IPS-15b (cell line): ENCODE measurements around the gene POLH.
"Not testable (repeated sequence)": the region's sequence is repeated elsewhere in the genome, so short reads cannot be mapped to it uniquely, and the experiment has no call there.

Source experiments
- H3K27me3 ChIP-seq: one replicate; pipeline ENCODE4 v1.6.1; 2013; ENCODE audit warnings: low read length; ENCODE audit not compliant: control insufficient read depth, insufficient read depth
- H3K36me3 ChIP-seq: one replicate; pipeline ENCODE4 v1.6.1; 2013; ENCODE audit warnings: low read length; ENCODE audit not compliant: control insufficient read depth, insufficient read depth
- H3K4me1 ChIP-seq: one replicate; pipeline ENCODE4 v1.6.1; 2013; ENCODE audit warnings: mild to moderate bottlenecking, low read length; ENCODE audit not compliant: control insufficient read depth, insufficient read depth
- H3K4me3 ChIP-seq: one replicate; pipeline ENCODE4 v1.5.1; 2013; ENCODE audit warnings: low read depth, low read length
- H3K9ac ChIP-seq: one replicate; pipeline ENCODE4 v1.6.1; 2013; ENCODE audit warnings: low read depth, mild to moderate bottlenecking, low read length
- H3K9me3 ChIP-seq: one replicate; pipeline ENCODE4 v1.6.1; 2013; ENCODE audit warnings: mild to moderate bottlenecking, low read length; ENCODE audit not compliant: control insufficient read depth, insufficient read depth

Gene POLH

GRCh38 chr6:43639984-43640800 is 64.2 kb downstream of the POLH start:
- H3K9ac ChIP-seq, result no peak overlapping the region
- H3K4me3 ChIP-seq, result no peak overlapping the region
- H3K36me3 ChIP-seq, result peaks cover 24% of the 10 kb centered on the region

GRCh38 chr6:43644940-43645612 is 69.1 kb downstream of the POLH start, which contains the start of gene RSPH9:
Gene RSPH9 (plus strand): TSS chr6:43645036. CDS start chr6:43645099, 63 bp downstream.
- Histone ChIP-seq H3K27me3 (no peaks in the 10 kb centered on the region), H3K9me3 (no peaks in the 10 kb centered on the region), H3K4me1 (no peaks in the 10 kb centered on the region), H3K36me3 (peaks cover 14% of the 10 kb centered on the region), H3K9ac (peak within 1 kb of the TSS; percentile 32), H3K4me3 (peak within 1 kb of the TSS; percentile 87)

More at GRCh38 chr6:43639984-43640800, 64.2 kb downstream of the POLH start:
- H3K9me3 ChIP-seq, result no peaks in the 10 kb centered on the region
- H3K4me1 ChIP-seq, result no peaks in the 10 kb centered on the region
- H3K27me3 ChIP-seq, result no peaks in the 10 kb centered on the region

- Histone ChIP-seq H3K9ac (peak overlapping the region; percentile 32), H3K27me3 (no peaks in the 10 kb centered on the region), H3K9me3 (no peaks in the 10 kb centered on the region), H3K4me1 (no peaks in the 10 kb centered on the region), H3K36me3 (peaks cover 9% of the 10 kb centered on the region), H3K4me3 (peak overlapping the region; percentile 58)
Observed at GRCh38 chr6:43645613-43645964, 69.6 kb downstream of the POLH start.

DNA sequence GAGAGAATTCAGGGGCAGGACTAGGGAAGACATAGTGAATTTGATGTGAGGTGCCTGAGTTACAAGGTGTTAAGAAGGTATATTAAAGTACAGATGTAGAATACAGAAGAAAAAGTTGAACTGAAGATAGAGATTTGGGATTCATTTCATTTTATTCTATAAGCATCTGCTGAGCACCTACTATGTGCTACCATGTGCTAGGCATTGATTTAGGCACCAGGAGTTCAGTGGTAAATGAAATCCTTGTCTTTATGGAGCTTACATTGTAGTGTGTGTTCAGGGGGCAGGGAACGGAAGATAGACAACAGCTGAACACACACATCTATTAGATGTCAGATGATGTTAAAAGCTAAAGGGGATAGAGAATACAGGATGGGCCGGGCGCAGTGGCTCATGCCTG is 71.6 kb downstream of the POLH start:
- H3K4me3 ChIP-seq, result no peak overlapping the region
- H3K36me3 ChIP-seq, result no peaks in the 10 kb centered on the region
- no peaks in the 10 kb centered on the region for H3K27me3 ChIP-seq
- H3K9me3 ChIP-seq, result no peaks in the 10 kb centered on the region
- no peaks in the 10 kb centered on the region for H3K4me1 ChIP-seq
- no peak overlapping the region for H3K9ac ChIP-seq

DNA sequence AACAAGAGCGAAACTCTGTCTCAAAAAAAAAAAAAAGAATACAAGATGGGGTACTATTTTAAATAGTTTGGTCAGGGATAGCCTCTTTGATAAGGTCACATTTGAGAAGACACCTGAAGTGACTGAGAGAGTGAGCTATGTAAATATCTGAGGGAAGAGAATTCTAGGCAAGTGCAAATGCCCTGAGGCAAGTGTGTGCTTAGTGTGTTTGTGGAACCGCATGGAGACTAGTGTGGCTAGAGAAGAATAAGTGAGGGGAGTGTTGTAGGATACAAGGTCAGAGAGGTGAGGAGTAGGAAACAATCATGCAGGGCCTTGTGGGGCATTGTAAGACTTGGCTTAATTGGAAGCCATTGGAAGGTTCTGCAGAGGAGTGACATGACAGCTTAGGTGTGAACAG is 72.3 kb downstream of the POLH start:
- H3K4me3 ChIP-seq, result no peak overlapping the region
- H3K4me1 ChIP-seq, result no peaks in the 10 kb centered on the region
- H3K9me3 ChIP-seq, result no peaks in the 10 kb centered on the region
- no peaks in the 10 kb centered on the region for H3K27me3 ChIP-seq
- H3K9ac ChIP-seq, result no peak overlapping the region
- no peaks in the 10 kb centered on the region for H3K36me3 ChIP-seq

DNA sequence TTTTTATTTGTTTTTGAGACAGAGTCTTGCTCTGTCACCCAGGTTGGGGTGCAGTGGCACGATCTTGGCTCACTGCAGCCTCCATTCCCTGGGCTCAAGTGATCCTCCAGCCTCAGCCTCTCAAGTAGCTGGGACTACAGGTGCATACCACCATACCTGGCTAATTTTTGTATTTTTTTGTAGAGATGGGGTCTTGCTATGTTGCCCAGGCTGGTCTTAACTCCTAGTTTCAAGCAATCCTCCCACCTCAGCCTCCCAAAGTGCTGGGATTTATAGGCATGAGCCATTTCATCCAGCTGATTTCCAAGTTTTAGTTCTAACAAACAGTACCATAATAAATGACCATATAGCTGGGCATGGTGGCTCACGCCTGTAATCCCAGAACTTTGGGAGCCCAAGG is 76.8 kb downstream of the POLH start:
- not testable (repeated sequence) for H3K36me3 ChIP-seq

GRCh38 chr6:43657221-43657802 is 81.3 kb downstream of the POLH start:
- H3K4me3 ChIP-seq, result no peak overlapping the region
- H3K27me3 ChIP-seq, result no peaks in the 10 kb centered on the region
- no peaks in the 10 kb centered on the region for H3K36me3 ChIP-seq
- H3K4me1 ChIP-seq, result peaks cover 10% of the 10 kb centered on the region
- H3K9ac ChIP-seq, result no peak overlapping the region
- no peaks in the 10 kb centered on the region for H3K9me3 ChIP-seq

More for the DNA sequence above, 76.8 kb downstream of the POLH start:
- H3K9ac ChIP-seq, H3K4me1 ChIP-seq, H3K9me3 ChIP-seq, H3K4me3 ChIP-seq, H3K27me3 ChIP-seq: not testable (repeated sequence)

DNA sequence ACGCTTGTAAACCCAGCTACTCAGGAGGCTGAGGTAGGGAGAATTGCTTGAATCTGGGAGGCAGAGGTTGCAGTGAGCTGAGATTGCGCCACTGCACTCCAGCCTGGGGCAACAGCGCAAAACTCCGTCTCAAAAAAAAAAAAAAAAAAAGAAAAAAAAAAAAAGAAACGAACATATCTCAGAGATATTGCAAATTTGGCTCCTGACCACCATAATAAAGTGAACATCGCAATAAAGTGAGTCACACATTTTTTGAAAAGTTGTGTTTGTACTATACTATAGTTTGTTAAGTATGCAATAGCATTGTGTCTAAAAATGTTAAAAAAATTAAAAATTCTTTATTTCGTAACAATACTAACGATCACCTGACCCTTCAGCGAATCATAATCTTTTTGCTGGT is 82.2 kb downstream of the POLH start:
- peaks cover 10% of the 10 kb centered on the region for H3K4me1 ChIP-seq
- no peaks in the 10 kb centered on the region for H3K27me3 ChIP-seq
- no peak overlapping the region for H3K4me3 ChIP-seq
- H3K9ac ChIP-seq, result no peak overlapping the region
- H3K9me3 ChIP-seq, result no peaks in the 10 kb centered on the region
- no peaks in the 10 kb centered on the region for H3K36me3 ChIP-seq

GRCh38 chr6:43662948-43663347 is 87.0 kb downstream of the POLH start:
- H3K4me1 ChIP-seq, H3K9me3 ChIP-seq, H3K36me3 ChIP-seq, H3K4me3 ChIP-seq, H3K9ac ChIP-seq, H3K27me3 ChIP-seq: not testable (repeated sequence)
